Measurements from ENCODE around the gene FUT4.

- no peak for TF ChIP-seq FOSL2 (IDR thresholded peaks at IDR 0.05)
- no peak for TF ChIP-seq FOSL2 (CRISPR knock-in tag; IDR thresholded peaks at IDR 0.05)
- TF ChIP-seq CTCF (IDR thresholded peaks at IDR 0.05): no peak
- no peak for TF ChIP-seq USF2 (IDR thresholded peaks at IDR 0.05)
- TF ChIP-seq HOXA7 (CRISPR knock-in tag; IDR thresholded peaks at IDR 0.05): no peak
- no peak for TF ChIP-seq CHD2 (IDR thresholded peaks at IDR 0.05; ENCODE audit: low read length, partially characterized antibody)
- TF ChIP-seq EP300 (IDR thresholded peaks at IDR 0.05): no peak
- TF ChIP-seq HDAC2 (IDR thresholded peaks at IDR 0.05): no peak
- no peak for TF ChIP-seq E2F6 (IDR thresholded peaks at IDR 0.05; ENCODE audit: borderline replicate concordance, low read depth)
- TF ChIP-seq POLR2A (IDR thresholded peaks at IDR 0.05; ENCODE audit: low read length): no peak
- no peak for TF ChIP-seq KDM5A (IDR thresholded peaks at IDR 0.05)
Observed at GRCh38 chr11:94537031-94537600, 6.6 kb upstream of the FUT4 start.
